GM10266 (cell line): ENCODE measurements around the gene FLT4.

Experiments used
- DNase-seq: peaks from one replicate; pipeline ENCODE4 v3.0.0; 2012; ENCODE audit errors: extremely low spot score
- CTCF ChIP-seq: IDR thresholded peaks from 2 replicates; pipeline ENCODE4 v1.5.1; 2012; ENCODE audit warnings: mild to moderate bottlenecking, low read depth; ENCODE audit not compliant: control insufficient read depth, insufficient read depth; ENCODE audit errors: missing control alignments

Gene FLT4

GRCh38 chr5:180633283-180634177, 15.9 kb downstream of the FLT4 start:
- no peak for DNase-seq
- no peak for TF ChIP-seq CTCF

DNA sequence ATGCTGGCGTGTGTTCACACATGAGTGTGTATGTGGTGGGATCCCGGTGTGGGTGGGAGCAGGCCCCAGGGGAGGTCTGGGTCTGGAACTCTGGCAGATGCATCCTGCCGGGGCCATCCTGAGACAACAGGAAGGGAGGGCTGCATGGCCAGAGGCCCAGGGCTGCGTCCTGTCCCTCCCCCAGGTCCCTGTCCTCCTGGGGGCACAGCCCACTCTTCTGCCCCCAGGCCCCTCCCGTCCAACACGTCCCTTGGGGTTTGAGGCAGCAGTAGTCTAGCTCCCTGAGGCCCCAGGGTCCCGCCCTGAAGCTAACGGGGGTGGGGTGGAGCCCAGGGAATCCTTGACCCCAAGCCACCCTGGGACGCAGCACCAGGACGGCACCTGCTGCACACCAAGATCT, 16.6 kb downstream of the FLT4 start:
- DNase-seq: no peak
- TF ChIP-seq CTCF: no peak

DNA sequence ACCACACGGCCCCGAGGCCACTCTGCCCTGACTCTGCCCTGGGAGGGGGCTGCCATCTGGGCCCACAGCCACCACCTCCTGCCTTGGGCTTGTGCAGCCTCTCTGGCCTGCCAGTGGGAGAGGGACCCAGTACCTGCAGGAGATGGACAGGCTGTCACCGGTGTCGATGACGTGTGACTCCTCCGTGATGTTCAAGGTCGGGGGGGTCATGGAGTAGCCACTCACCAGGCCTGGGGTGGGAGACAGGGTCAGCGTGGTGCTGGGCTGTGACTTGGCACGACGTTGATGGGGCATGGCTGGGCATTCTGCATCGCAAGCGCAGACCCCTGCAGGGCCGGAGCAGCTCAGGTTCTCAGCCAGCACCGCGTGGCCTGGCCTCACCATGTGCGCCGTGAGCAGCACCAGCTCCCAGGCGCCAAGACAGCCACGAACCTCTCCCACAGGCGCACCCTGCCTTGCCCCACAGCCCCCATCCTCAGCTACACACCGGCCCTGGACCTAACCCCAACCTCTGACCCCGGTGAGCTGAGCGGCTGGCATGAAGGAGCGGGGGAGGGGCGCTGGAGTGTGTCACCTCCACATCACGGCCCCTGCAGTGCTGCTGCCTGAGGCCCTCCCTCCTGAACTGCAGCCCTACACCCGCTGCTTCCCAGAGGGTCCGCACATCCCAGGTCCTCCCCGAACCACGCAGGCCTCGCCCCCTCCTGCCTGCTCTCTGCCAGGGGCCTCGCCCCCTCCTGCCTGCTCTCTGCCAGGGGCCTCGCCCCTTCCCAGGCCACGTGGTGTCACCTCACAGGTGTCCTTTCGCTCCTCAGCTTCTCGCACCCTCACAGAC, 17.6 kb downstream of the FLT4 start:
- DNase-seq: no peak
- TF ChIP-seq CTCF: no peak

- no peak for DNase-seq
- no peak for TF ChIP-seq CTCF
Observed at GRCh38 chr5:180630426-180630825, 19.0 kb downstream of the FLT4 start.

DNA sequence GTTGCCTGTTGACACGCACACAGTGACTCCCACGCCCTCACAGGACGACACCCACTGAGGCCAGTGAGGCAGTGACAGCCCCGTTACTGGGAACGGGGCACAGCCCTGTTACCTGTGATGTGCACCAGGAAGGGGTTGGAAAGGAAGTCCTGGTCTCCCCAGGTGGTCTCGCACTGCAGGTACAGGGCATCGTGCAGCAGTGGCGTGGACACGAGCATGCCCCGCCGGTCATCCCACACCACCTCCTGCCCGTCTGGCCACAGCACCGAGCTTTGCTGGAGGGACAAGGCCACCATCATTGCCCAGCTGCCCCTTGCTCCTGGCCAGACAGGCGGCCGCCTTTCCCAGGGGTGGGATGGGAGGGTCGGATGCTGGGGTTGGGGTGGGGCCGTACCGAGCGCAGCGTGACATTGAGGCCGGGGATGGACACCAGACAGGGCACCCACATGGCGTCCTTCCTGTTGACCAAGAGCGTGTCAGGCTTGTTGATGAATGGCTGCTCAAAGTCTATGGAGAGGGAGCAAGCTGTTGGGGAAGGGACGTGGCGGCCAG, 19.5 kb downstream of the FLT4 start:
- DNase-seq: no peak
- no peak for TF ChIP-seq CTCF

- DNase-seq: no peak
- no peak for TF ChIP-seq CTCF
Observed at GRCh38 chr5:180628827-180629750, 20.3 kb downstream of the FLT4 start.
